Left lung (tissue), 10 donors: ENCODE results near the gene ZNF689. TPM values are rescaled to one million over a fixed set of nuclear protein-coding genes. Genes with fewer than 3 reads are reported as not detected.
"Not testable (repeated sequence)": the region's sequence is repeated elsewhere in the genome, so short reads cannot be mapped to it uniquely, and the experiment has no call there.

Experiments used
- ATAC-seq: fragments of 200-7000 bp; cut with Tn5 transposase; one replicate; pipeline ENCODE4 v1.9.1; 2020; ENCODE audit warnings: moderate library complexity
- DNase-seq, 4 donors: peaks; one replicate each; pipeline ENCODE4 v3.0.0-alpha.2; 2013 to 2020
- H3K27ac ChIP-seq, 2 donors: fragments of 200-600 bp; sonication (generic) in 1 of 2; one replicate each; pipeline versions ENCODE4 v1.5.0 to v1.8.0; 2020 to 2021
- H3K27me3 ChIP-seq, 2 donors: fragments of 200-600 bp; sonication (generic) in 1 of 2; one replicate each; pipeline versions ENCODE4 v1.5.0 to v1.8.0; 2020 to 2021
- H3K36me3 ChIP-seq, 2 donors: fragments of 200-600 bp; sonication (generic) in 1 of 2; one replicate each; pipeline versions ENCODE4 v1.5.0 to v1.8.0; 2020 to 2021
- H3K4me1 ChIP-seq, 2 donors: fragments of 200-600 bp; one replicate each; pipeline ENCODE4 v1.8.0; 2021
- H3K4me3 ChIP-seq, 2 donors: fragments of 200-600 bp; sonication (generic) in 1 of 2; one replicate each; pipeline versions ENCODE4 v1.5.0 to v1.8.0; 2020 to 2021; ENCODE audit warnings: mild to moderate bottlenecking in 1 of 2
- H3K9me3 ChIP-seq, 2 donors: fragments of 200-600 bp; sonication (generic) in 1 of 2; one replicate each; pipeline versions ENCODE4 v1.5.0 to v1.8.0; 2020 to 2021
- intact Hi-C, 2 donors: fragments of 100-400 bp; cut with DNase I; formaldehyde crosslinking; loops; one replicate each; pipeline versions ENCODE4 v1.11.2 to v1.14.2; 2022
- polyA plus RNA-seq, 6 donors: library from polyadenylated mRNA; unstranded; fragments of 120-200 nt; gene quantifications; one replicate each; pipeline ENCODE4 v1.2.1, GENCODE V29; 2013; ENCODE audit not compliant: insufficient read length in 6 of 6
- total RNA-seq, 2 donors: library from RNA; stranded (reverse); fragmentation: NEBNext Ultra II Directional; extraction: Animal tissue kit (Norgen Biotek cat#: 25700); gene quantifications; one replicate each; pipeline ENCODE4 v1.2.1, GENCODE V29; 2021
- TF ChIP-seq, protein P1 (sequence below), 2 donors: fragments of 200-600 bp; sonication (generic) in 1 of 2; IDR thresholded peaks; one replicate each; pipeline versions ENCODE4 v1.5.0 to v1.8.0; 2021; ENCODE audit warnings: antibody characterized with exemption in 2 of 2
- donor health status: DM: no; HTN: yes; CAD: no.
- donor health status: DM: no; HTN: no; CAD: no.

Gene ZNF689
- total and polyA plus RNA-seq, 8 donors: 5.4 to 9.9 (median 8.1) TPM

DNA sequence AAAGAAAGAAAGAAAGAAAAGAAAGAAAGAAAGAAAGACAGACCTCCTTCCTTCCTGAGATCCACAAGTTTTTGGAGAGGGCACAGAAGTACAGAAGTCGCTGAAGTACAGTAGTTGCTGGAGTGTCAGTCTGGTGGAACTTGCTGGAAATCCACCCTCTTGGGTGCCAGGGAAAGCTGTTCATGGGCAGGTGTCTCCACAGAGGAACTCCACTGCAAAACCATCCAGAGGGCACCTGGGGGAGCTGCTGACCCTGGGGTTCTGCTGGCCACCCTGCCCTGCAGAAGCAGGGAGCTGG is 37.0 kb upstream of the ZNF689 start:
- TF ChIP-seq, protein P1, sequence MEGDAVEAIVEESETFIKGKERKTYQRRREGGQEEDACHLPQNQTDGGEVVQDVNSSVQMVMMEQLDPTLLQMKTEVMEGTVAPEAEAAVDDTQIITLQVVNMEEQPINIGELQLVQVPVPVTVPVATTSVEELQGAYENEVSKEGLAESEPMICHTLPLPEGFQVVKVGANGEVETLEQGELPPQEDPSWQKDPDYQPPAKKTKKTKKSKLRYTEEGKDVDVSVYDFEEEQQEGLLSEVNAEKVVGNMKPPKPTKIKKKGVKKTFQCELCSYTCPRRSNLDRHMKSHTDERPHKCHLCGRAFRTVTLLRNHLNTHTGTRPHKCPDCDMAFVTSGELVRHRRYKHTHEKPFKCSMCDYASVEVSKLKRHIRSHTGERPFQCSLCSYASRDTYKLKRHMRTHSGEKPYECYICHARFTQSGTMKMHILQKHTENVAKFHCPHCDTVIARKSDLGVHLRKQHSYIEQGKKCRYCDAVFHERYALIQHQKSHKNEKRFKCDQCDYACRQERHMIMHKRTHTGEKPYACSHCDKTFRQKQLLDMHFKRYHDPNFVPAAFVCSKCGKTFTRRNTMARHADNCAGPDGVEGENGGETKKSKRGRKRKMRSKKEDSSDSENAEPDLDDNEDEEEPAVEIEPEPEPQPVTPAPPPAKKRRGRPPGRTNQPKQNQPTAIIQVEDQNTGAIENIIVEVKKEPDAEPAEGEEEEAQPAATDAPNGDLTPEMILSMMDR (IDR thresholded peaks at IDR 0.05): no peak
- ATAC-seq: no peak
- H3K9me3 ChIP-seq: no peaks in the 10 kb centered on the region
- no peaks in the 10 kb centered on the region for H3K27me3 ChIP-seq
- peaks cover 5 to 14% of the 10 kb centered on the region in 2 donors for H3K4me1 ChIP-seq
- H3K27ac ChIP-seq: no peak overlapping the region
- no peak for DNase-seq
- H3K4me3 ChIP-seq: no peak overlapping the region
- intact Hi-C loops: no loop called here
- H3K36me3 ChIP-seq: peaks cover 0 to under 1% of the 10 kb centered on the region in 2 donors

DNA sequence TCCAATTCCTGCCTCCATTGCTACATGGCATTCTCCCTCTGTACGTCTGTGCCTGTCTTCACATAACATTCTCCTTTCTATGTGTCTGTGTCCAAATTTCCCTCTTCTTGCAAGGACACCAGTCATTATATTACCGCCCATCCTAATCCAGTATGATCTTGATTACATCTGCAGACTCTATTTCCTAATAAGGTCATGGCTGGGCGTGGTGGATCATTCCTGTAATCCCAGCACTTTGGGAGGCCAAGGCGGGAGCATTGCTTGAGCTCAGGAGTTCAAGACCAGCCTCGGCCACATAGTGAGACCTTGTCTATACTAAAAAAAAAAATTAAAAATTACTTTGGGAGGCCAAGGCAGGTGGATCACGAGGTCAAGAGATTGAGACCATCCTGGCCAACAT is 35.5 kb upstream of the ZNF689 start:
- Histone ChIP-seq H3K27me3 (no peaks in the 10 kb centered on the region), H3K4me3 (no peak overlapping the region), H3K9me3 (no peaks in the 10 kb centered on the region), H3K36me3 (no peaks in the 10 kb centered on the region), H3K27ac (no peak overlapping the region), H3K4me1 (peaks cover 0 to 6% of the 10 kb centered on the region in 2 donors)
- DNase-seq (no peak), ATAC-seq (no peak)
- TF ChIP-seq, protein P1 (IDR thresholded peaks at IDR 0.05): no peak
- intact Hi-C loops: no loop called here

- Histone ChIP-seq H3K4me1 (no peaks in the 10 kb centered on the region), H3K36me3 (no peaks in the 10 kb centered on the region), H3K27me3 (no peaks in the 10 kb centered on the region), H3K27ac (no peak overlapping the region), H3K9me3 (no peaks in the 10 kb centered on the region), H3K4me3 (no peak overlapping the region)
- DNase-seq (no peak), ATAC-seq (no peak)
- TF ChIP-seq, protein P1 (IDR thresholded peaks at IDR 0.05): no peak
- intact Hi-C loops: no loop called here
These were observed 34.2 kb upstream of the ZNF689 start for GRCh38 chr16:30644334-30644830.

- TF ChIP-seq, protein P1 (IDR thresholded peaks at IDR 0.05): no peak
- intact Hi-C loops: no loop called here
- Histone ChIP-seq H3K36me3 (no peaks in the 10 kb centered on the region), H3K4me3 (no peak overlapping the region), H3K4me1 (no peaks in the 10 kb centered on the region), H3K9me3 (no peaks in the 10 kb centered on the region), H3K27ac (no peak overlapping the region), H3K27me3 (no peaks in the 10 kb centered on the region)
- DNase-seq (no peak), ATAC-seq (no peak)
These were observed 31.3 kb upstream of the ZNF689 start for GRCh38 chr16:30641378-30641982.

DNA sequence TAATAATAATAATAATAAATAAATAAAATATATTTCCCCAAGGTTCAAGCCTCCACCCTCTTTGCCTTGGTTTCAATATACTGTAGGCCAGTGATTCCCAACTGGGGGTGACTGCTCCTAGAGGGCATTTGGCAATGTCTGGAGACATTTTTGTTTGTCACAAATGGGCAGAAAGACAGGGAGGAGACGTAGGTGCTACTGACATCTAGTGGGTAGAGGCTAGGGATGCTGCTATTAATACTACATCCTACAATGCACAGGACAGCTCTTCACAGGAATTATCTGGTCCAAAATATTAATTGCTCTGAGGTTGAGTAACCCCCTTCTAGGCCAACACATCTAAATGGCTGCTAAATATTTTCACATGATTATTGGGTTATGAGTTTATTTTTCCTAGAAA is 27.8 kb upstream of the ZNF689 start:
- intact Hi-C loops: no loop called here
- no peak overlapping the region for H3K4me3 ChIP-seq
- no peaks in the 10 kb centered on the region for H3K9me3 ChIP-seq
- ATAC-seq (no peak), DNase-seq (no peak)
- H3K27ac ChIP-seq: no peak overlapping the region
- no peaks in the 10 kb centered on the region for H3K27me3 ChIP-seq
- no peaks in the 10 kb centered on the region for H3K36me3 ChIP-seq
- peaks cover 0 to 13% of the 10 kb centered on the region in 2 donors for H3K4me1 ChIP-seq
- TF ChIP-seq, protein P1 (IDR thresholded peaks at IDR 0.05): peak in 1 of 2 donors; percentile 12

- H3K36me3 ChIP-seq, H3K9me3 ChIP-seq, H3K4me3 ChIP-seq, H3K27ac ChIP-seq, ATAC-seq, DNase-seq, intact Hi-C loops, H3K27me3 ChIP-seq: not testable (repeated sequence)
- H3K4me1 ChIP-seq: peaks cover 0 to 13% of the 10 kb centered on the region in 2 donors
These were observed 26.9 kb upstream of the ZNF689 start for GRCh38 chr16:30637139-30637538.
